Motor neuron (in vitro differentiated cells): ENCODE results near the gene MAMLD1. TPM values are rescaled to one million over a fixed set of nuclear protein-coding genes. Genes with fewer than 3 reads are reported as not detected.

Experiments used
- ATAC-seq, 8 experiments: fragments of 200-7000 bp; cut with Tn5 transposase; replicated peaks in 6 of 8; 2 replicates each; pipeline ENCODE4 v1.8.0; 2021; ENCODE audit warnings: mild to moderate bottlenecking in 8 of 8, moderate library complexity in 8 of 8
- H3K27ac ChIP-seq, 2 donors: fragments of 250-450 bp; sonication (Bioruptor Pico); 2 replicates each; pipeline ENCODE4 v1.9.0; 2021; ENCODE audit warnings: antibody characterized with exemption in 2 of 2, mild to moderate bottlenecking in 2 of 2, moderate library complexity in 1 of 2
- H3K4me1 ChIP-seq, 2 donors: fragments of 250-450 bp; sonication (Bioruptor Pico); replicated peaks in 1 of 2; 2 replicates each; pipeline ENCODE4 v1.6.1; 2021; ENCODE audit warnings: antibody characterized with exemption in 2 of 2, mild to moderate bottlenecking in 2 of 2, moderate library complexity in 1 of 2
- H3K4me3 ChIP-seq, 5 donors: fragments of 250-450 bp; sonication (Bioruptor Pico); 2 replicates each; pipeline ENCODE4 v1.9.0; 2021; ENCODE audit warnings: antibody characterized with exemption in 5 of 5, mild to moderate bottlenecking in 5 of 5, moderate library complexity in 4 of 5
- WGBS, 10 experiments: fragments of 450-650 bp; shearing (Covaris generic); methylation state at CpG; one replicate each; pipeline ENCODE4 v1.0.0; 2022; 5-methylcytosine and 5-hydroxymethylcytosine counted together
- in situ Hi-C, 9 experiments: fragments of 400-800 bp; cut with MboI; loops; one replicate each; pipeline ENCODE4 v1.15.0; 2021; ENCODE audit warnings: low sequenced_read_pairs in 9 of 9, low pct_unique_long_range_greater_than_20kb in 2 of 9; ENCODE audit not compliant: unreplicated experiment in 9 of 9
- total RNA-seq, 8 experiments: library from RNA; unstranded; fragments of 300-600 nt; gene quantifications; 2 replicates each; pipeline versions ENCODE4 v1.2.3 to v1.2.4, GENCODE V29; 2022

The MAMLD1 gene
- total RNA-seq, 8 experiments from 2014 or later: 0.96 to 3.4 (median 1.4) TPM

GRCh38 chrX:150410513-150410912, 47.4 kb downstream of the MAMLD1 start:
- ATAC-seq: no peak
- in situ Hi-C loops: no loop called here
- 0 to 49% (median 40%) methylated on average over 1 to 2 of the region's 2 CpGs; no CpG with 5 or more reads in 7 of the 10 experiments for WGBS, 10 experiments
- Histone ChIP-seq H3K4me1 (no peaks in the 10 kb centered on the region), H3K4me3 (no peak overlapping the region), H3K27ac (no peak overlapping the region)

- WGBS, 10 experiments: 38 to 69% methylated on average over 2 of the region's 2 CpGs; no CpG with 5 or more reads in 8 of the 10 experiments
- in situ Hi-C loops: no loop called here
- Histone ChIP-seq H3K27ac (no peak overlapping the region), H3K4me1 (no peaks in the 10 kb centered on the region), H3K4me3 (no peak overlapping the region)
- ATAC-seq: no peak
These were observed 48.5 kb downstream of the MAMLD1 start for GRCh38 chrX:150411656-150412055.

GRCh38 chrX:150414228-150414627, 51.1 kb downstream of the MAMLD1 start:
- no peaks in the 10 kb centered on the region for H3K4me1 ChIP-seq
- in situ Hi-C loops: no loop called here
- no peak overlapping the region for H3K4me3 ChIP-seq
- H3K27ac ChIP-seq: no peak overlapping the region
- ATAC-seq: no peak
- 0 to 100% methylated on average over 1 of the region's 2 CpGs; no CpG with 5 or more reads in 8 of the 10 experiments for WGBS, 10 experiments

GRCh38 chrX:150416469-150416868, 53.4 kb downstream of the MAMLD1 start:
- ATAC-seq: no peak
- Histone ChIP-seq H3K27ac (no peak overlapping the region), H3K4me3 (no peak overlapping the region), H3K4me1 (no peaks in the 10 kb centered on the region)
- in situ Hi-C loops: no loop called here
- WGBS, 10 experiments: 0 to 100% (median 50%) methylated on average over 3 to 5 of the region's 6 CpGs; no CpG with 5 or more reads in 5 of the 10 experiments

- Histone ChIP-seq H3K4me3 (no peak overlapping the region), H3K4me1 (no peaks in the 10 kb centered on the region), H3K27ac (no peak overlapping the region)
- no peak for ATAC-seq
- 70% methylated on average over 2 of the region's 8 CpGs; no CpG with 5 or more reads in 9 of the 10 experiments for WGBS, 10 experiments
- in situ Hi-C loops: no loop called here
These were observed 58.7 kb downstream of the MAMLD1 start for GRCh38 chrX:150421816-150422215.

GRCh38 chrX:150429594-150429993, 66.5 kb downstream of the MAMLD1 start:
- WGBS, 10 experiments: 0 to 100% (median 17%) methylated on average over 1 of the region's 1 CpG; no CpG with 5 or more reads in 6 of the 10 experiments
- H3K27ac ChIP-seq: no peak overlapping the region
- no peak overlapping the region for H3K4me3 ChIP-seq
- in situ Hi-C loops: no loop called here
- ATAC-seq: no peak
- no peaks in the 10 kb centered on the region for H3K4me1 ChIP-seq

- in situ Hi-C loops: no loop called here
- no peak overlapping the region for H3K4me3 ChIP-seq
- no peak for ATAC-seq
These were observed 73.1 kb downstream of the MAMLD1 start for GRCh38 chrX:150436195-150436594.

GRCh38 chrX:150438165-150438564, 75.0 kb downstream of the MAMLD1 start:
- in situ Hi-C loops: no loop called here
- WGBS, 10 experiments: 51 to 100% (median 96%) methylated on average over 1 to 2 of the region's 2 CpGs; no CpG with 5 or more reads in 4 of the 10 experiments
- Histone ChIP-seq H3K4me1 (no peaks in the 10 kb centered on the region), H3K4me3 (no peak overlapping the region), H3K27ac (no peak overlapping the region)
- ATAC-seq: no peak

More at GRCh38 chrX:150436195-150436594, 73.1 kb downstream of the MAMLD1 start:
- Histone ChIP-seq H3K27ac (no peak overlapping the region), H3K4me1 (no peaks in the 10 kb centered on the region)

GRCh38 chrX:150446151-150446550, 83.0 kb downstream of the MAMLD1 start:
- WGBS, 10 experiments: 50 to 90% (median 60%) methylated on average over 1 to 2 of the region's 2 CpGs; no CpG with 5 or more reads in 7 of the 10 experiments
- in situ Hi-C loops: no loop called here
- no peak for ATAC-seq
- H3K4me3 ChIP-seq: no peak overlapping the region
- no peak overlapping the region for H3K27ac ChIP-seq
- no peaks in the 10 kb centered on the region for H3K4me1 ChIP-seq

GRCh38 chrX:150446995-150447394, 83.9 kb downstream of the MAMLD1 start:
- no peaks in the 10 kb centered on the region for H3K4me1 ChIP-seq
- no peak overlapping the region for H3K4me3 ChIP-seq
- WGBS, 10 experiments: 60% methylated on average over 1 of the region's 1 CpG; no CpG with 5 or more reads in 9 of the 10 experiments
- peak in 1 of 8 experiments; percentile 44 for ATAC-seq
- in situ Hi-C loops: no loop called here
- H3K27ac ChIP-seq: no peak overlapping the region

GRCh38 chrX:150449313-150449712, 86.2 kb downstream of the MAMLD1 start:
- no peak for ATAC-seq
- WGBS, 10 experiments: 20 to 60% methylated on average over 1 of the region's 5 CpGs; no CpG with 5 or more reads in 8 of the 10 experiments

GRCh38 chrX:150450519-150451177, 87.5 kb downstream of the MAMLD1 start:
- 10 to 42% methylated on average over 2 to 5 of the region's 5 CpGs; no CpG with 5 or more reads in 8 of the 10 experiments for WGBS, 10 experiments
- H3K4me1 ChIP-seq: no peaks in the 10 kb centered on the region
- ATAC-seq: peak in 2 of 8 experiments; percentile 13 to 45
- H3K4me3 ChIP-seq: no peak overlapping the region
- H3K27ac ChIP-seq: no peak overlapping the region
- in situ Hi-C loops: no loop called here

More at GRCh38 chrX:150449313-150449712, 86.2 kb downstream of the MAMLD1 start:
- no peak overlapping the region for H3K27ac ChIP-seq
- no peak overlapping the region for H3K4me3 ChIP-seq
- in situ Hi-C loops: no loop called here
- no peaks in the 10 kb centered on the region for H3K4me1 ChIP-seq

- Histone ChIP-seq H3K4me3 (no peak overlapping the region), H3K27ac (no peak overlapping the region), H3K4me1 (no peaks in the 10 kb centered on the region)
- 33% methylated on average over 3 of the region's 3 CpGs; no CpG with 5 or more reads in 9 of the 10 experiments for WGBS, 10 experiments
- no peak for ATAC-seq
- in situ Hi-C loops: no loop called here
These were observed 88.8 kb downstream of the MAMLD1 start for GRCh38 chrX:150451953-150452352.

GRCh38 chrX:150454083-150454482, 91.0 kb downstream of the MAMLD1 start:
- no peak overlapping the region for H3K27ac ChIP-seq
- in situ Hi-C loops: no loop called here
- no peak for ATAC-seq
- no peak overlapping the region for H3K4me3 ChIP-seq
- H3K4me1 ChIP-seq: no peaks in the 10 kb centered on the region
